Neuronal stem cell (in vitro differentiated cells): Measurements from ENCODE around the gene DEFB112.

ENCODE experiments used
- DNase-seq: peaks from one replicate; pipeline ENCODE4 v3.0.0-alpha.2; 2013; ENCODE audit warnings: low spot score
- H2AFZ ChIP-seq: one replicate; pipeline ENCODE4 v1.6.1; 2013; ENCODE audit warnings: mild to moderate bottlenecking, low read length, inconsistent platforms
- H2AK5ac ChIP-seq: 2 replicates; pipeline ENCODE4 v1.6.1; 2013; ENCODE audit warnings: low read depth, mild to moderate bottlenecking, inconsistent platforms, low read length, moderate library complexity, mixed read lengths
- H2BK120ac ChIP-seq: 2 replicates; pipeline ENCODE4 v1.6.1; 2013; ENCODE audit warnings: low read depth, mild to moderate bottlenecking, inconsistent platforms, low read length, moderate library complexity, mixed read lengths
- H2BK12ac ChIP-seq: one replicate; pipeline ENCODE4 v1.6.1; 2013; ENCODE audit warnings: low read length, inconsistent platforms
- H2BK15ac ChIP-seq: 2 replicates; pipeline ENCODE4 v1.6.1; 2013; ENCODE audit warnings: mild to moderate bottlenecking, low read length, inconsistent platforms, mixed read lengths
- H2BK5ac ChIP-seq: one replicate; pipeline ENCODE4 v1.6.1; 2013; ENCODE audit warnings: inconsistent platforms, mild to moderate bottlenecking, low read length, moderate library complexity
- H3K14ac ChIP-seq: one replicate; pipeline ENCODE4 v1.6.1; 2013; ENCODE audit warnings: low read length, inconsistent platforms
- H3K18ac ChIP-seq: 2 replicates; pipeline ENCODE4 v1.6.1; 2013; ENCODE audit warnings: low read length, inconsistent platforms
- H3K23ac ChIP-seq: 2 replicates; pipeline ENCODE4 v1.6.1; 2013; ENCODE audit warnings: low read depth, mild to moderate bottlenecking, mixed read lengths, low read length, inconsistent platforms; ENCODE audit not compliant: poor library complexity
- H3K27ac ChIP-seq: replicated peaks from 3 replicates; pipeline ENCODE4 v1.5.1; 2013; ENCODE audit warnings: low read length, inconsistent platforms
- H3K27me3 ChIP-seq, 3 experiments: 2 replicates each; pipeline ENCODE4 v1.6.1; 2013; ENCODE audit warnings: low read length in 3 of 3, mild to moderate bottlenecking in 2 of 3, inconsistent platforms in 1 of 3, low read depth in 1 of 3, mixed read lengths in 1 of 3, moderate library complexity in 1 of 3; ENCODE audit not compliant: control insufficient read depth in 3 of 3, insufficient read depth in 3 of 3
- H3K36me3 ChIP-seq, 2 donors: replicated peaks in 1 of 2; 2 replicates each; pipeline ENCODE4 v1.6.1; 2013; ENCODE audit warnings: low read length in 2 of 2; ENCODE audit not compliant: control insufficient read depth in 2 of 2, insufficient read depth in 2 of 2
- H3K4ac ChIP-seq: 2 replicates; pipeline ENCODE4 v1.6.1; 2013; ENCODE audit warnings: inconsistent platforms, mild to moderate bottlenecking, low read length, moderate library complexity
- H3K4me1 ChIP-seq, 2 donors: 1 replicate in 1 of 2; 2 replicates in 1 of 2; pipeline ENCODE4 v1.6.1; 2013; ENCODE audit warnings: low read length in 2 of 2, low read depth in 1 of 2; ENCODE audit not compliant: control insufficient read depth in 2 of 2, insufficient read depth in 1 of 2
- H3K4me2 ChIP-seq: one replicate; pipeline ENCODE4 v1.6.1; 2013; ENCODE audit warnings: mild to moderate bottlenecking, low read length, inconsistent platforms; ENCODE audit not compliant: insufficient read depth, poor library complexity, severe bottlenecking
- H3K4me3 ChIP-seq, 2 donors: 2 replicates each; pipeline ENCODE4 v1.5.1; 2013; ENCODE audit warnings: low read length in 2 of 2, mild to moderate bottlenecking in 2 of 2, inconsistent platforms in 1 of 2, moderate library complexity in 1 of 2
- H3K79me1 ChIP-seq: one replicate; pipeline ENCODE4 v1.6.1; 2013; ENCODE audit warnings: low read depth, mild to moderate bottlenecking, inconsistent platforms, low read length, moderate library complexity
- H3K9ac ChIP-seq: one replicate; pipeline ENCODE4 v1.6.1; 2013; ENCODE audit warnings: mild to moderate bottlenecking, low read depth, low read length, inconsistent platforms; ENCODE audit not compliant: poor library complexity
- H3K9me3 ChIP-seq, 2 donors: replicated peaks in 1 of 2; 2 replicates each; pipeline versions ENCODE3 to v1.6.1; 2013; ENCODE audit warnings: low read length in 2 of 2, mild to moderate bottlenecking in 2 of 2, inconsistent platforms in 1 of 2, low read depth in 1 of 2, mixed read lengths in 1 of 2, moderate library complexity in 1 of 2; ENCODE audit not compliant: control insufficient read depth in 2 of 2, insufficient read depth in 1 of 2
- H4K8ac ChIP-seq: one replicate; pipeline ENCODE4 v1.6.1; 2013; ENCODE audit warnings: low read depth, mild to moderate bottlenecking, inconsistent platforms, low read length, moderate library complexity
- H4K91ac ChIP-seq: one replicate; pipeline ENCODE4 v1.6.1; 2013; ENCODE audit warnings: low read length, low read depth, mild to moderate bottlenecking, inconsistent platforms; ENCODE audit not compliant: poor library complexity
- WGBS, 2 donors: extraction: QIAGEN DNeasy Blood & Tissue Kit; methylation state at CpG; one replicate each; pipeline ENCODE4 v1.1.7; 2013; ENCODE audit warnings: missing lambda C conversion rate in 2 of 2, mixed read lengths in 1 of 2; ENCODE audit not compliant: insufficient read length in 2 of 2, insufficient replicate concordance in 1 of 2; ENCODE audit errors: extremely low coverage in 2 of 2; 5-methylcytosine and 5-hydroxymethylcytosine counted together

Gene DEFB112

DNA sequence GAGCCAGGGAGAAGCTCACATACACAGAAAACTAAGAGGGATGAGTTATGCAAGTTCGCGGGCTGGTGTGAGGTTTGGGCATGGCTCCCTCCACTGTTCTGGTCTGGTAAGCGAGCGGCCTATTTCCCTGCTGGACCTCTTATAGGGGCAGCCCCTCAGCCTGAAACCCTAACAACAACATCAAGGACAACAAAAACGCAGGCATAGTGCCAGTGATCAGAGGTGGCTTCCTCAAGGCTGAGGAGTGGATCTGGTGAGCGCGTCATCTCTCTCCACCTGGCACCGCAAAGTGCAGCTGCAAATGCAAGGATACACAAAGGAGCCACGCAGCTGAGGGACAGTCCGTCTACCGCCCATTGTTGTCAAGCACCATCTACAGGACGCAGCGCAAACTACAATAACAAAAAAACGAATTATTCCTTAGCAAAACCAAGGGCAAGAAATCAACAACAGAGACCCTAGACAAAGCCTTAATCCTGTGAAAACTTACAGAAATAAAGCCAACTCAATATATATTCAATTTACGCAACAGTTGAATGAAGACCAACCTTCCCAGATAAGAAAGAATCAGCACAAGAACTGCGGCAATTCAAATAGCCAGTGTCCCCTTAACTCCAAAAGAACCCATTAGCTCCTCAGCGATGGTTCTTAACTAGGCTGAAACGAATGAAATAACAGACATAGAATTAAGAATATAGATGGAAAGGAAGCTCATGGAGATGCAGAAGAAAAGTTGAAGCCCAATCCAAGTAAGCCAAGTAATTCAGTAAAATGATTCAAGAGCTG lies 18.8 kb downstream of the DEFB112 start:
- H3K4me1 ChIP-seq: peaks cover 0 to 1% of the 10 kb centered on the region in 2 donors
- no peak overlapping the region for H2BK12ac ChIP-seq
- no peak overlapping the region for H2BK15ac ChIP-seq
- no CpG with 5 or more reads among the region's 18 CpGs for WGBS, 2 donors
- no peaks in the 10 kb centered on the region for H3K9me3 ChIP-seq
- H3K36me3 ChIP-seq: no peaks in the 10 kb centered on the region
- H3K27ac ChIP-seq: no peak overlapping the region
- H3K4me3 ChIP-seq: no peak overlapping the region
- no peak overlapping the region for H4K91ac ChIP-seq
- no peaks in the 10 kb centered on the region for H3K79me1 ChIP-seq
- no peak overlapping the region for H3K4me2 ChIP-seq
- H3K23ac ChIP-seq: no peak overlapping the region
- H4K8ac ChIP-seq: no peak overlapping the region
- peak; percentile 6 for DNase-seq
- no peak overlapping the region for H2BK120ac ChIP-seq
- peak overlapping the region; percentile 46 for H3K18ac ChIP-seq
- no peak overlapping the region for H3K4ac ChIP-seq
- H2AK5ac ChIP-seq: no peak overlapping the region
- no peak overlapping the region for H3K9ac ChIP-seq
- no peak overlapping the region for H3K14ac ChIP-seq
- H3K27me3 ChIP-seq: no peaks in the 10 kb centered on the region
- H2AFZ ChIP-seq: peak overlapping the region; percentile 80
- no peak overlapping the region for H2BK5ac ChIP-seq

DNA sequence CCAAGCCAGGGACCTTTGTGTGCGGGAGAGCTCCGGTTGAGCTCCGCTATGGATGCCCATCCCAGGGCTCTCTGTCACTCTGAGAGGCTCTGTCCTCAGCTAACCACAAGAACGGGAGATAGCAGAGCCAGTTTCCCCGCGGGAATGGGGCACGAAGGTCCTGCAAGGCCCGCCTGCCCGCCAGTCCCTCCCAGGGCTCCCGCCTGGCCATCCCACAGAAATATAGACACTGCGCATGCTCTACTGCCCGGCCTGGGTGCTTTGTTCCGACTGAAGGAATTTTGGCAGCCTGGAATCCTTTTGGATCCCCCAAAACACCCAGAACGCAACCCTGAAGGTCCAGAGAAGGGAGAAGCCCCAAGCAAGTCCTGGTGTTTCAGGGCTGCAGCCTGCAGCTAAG lies 19.4 kb downstream of the DEFB112 start:
- no peaks in the 10 kb centered on the region for H3K27me3 ChIP-seq
- H3K79me1 ChIP-seq: no peaks in the 10 kb centered on the region
- no CpG with 5 or more reads among the region's 14 CpGs for WGBS, 2 donors
- no peak overlapping the region for H3K27ac ChIP-seq
- no peak overlapping the region for H4K8ac ChIP-seq
- H3K18ac ChIP-seq: no peak overlapping the region
- DNase-seq: no peak
- H2BK120ac ChIP-seq: no peak overlapping the region
- no peak overlapping the region for H3K4me3 ChIP-seq
- H3K9ac ChIP-seq: no peak overlapping the region
- H3K36me3 ChIP-seq: no peaks in the 10 kb centered on the region
- H3K23ac ChIP-seq: no peak overlapping the region
- no peak overlapping the region for H2AK5ac ChIP-seq
- no peak overlapping the region for H2BK15ac ChIP-seq
- no peak overlapping the region for H4K91ac ChIP-seq
- no peaks in the 10 kb centered on the region for H3K9me3 ChIP-seq
- H3K4ac ChIP-seq: no peak overlapping the region
- H3K4me2 ChIP-seq: no peak overlapping the region
- no peak overlapping the region for H2BK12ac ChIP-seq
- no peak overlapping the region for H2BK5ac ChIP-seq
- H3K4me1 ChIP-seq: peaks cover 0 to 1% of the 10 kb centered on the region in 2 donors
- H3K14ac ChIP-seq: no peak overlapping the region
- peak overlapping the region; percentile 80 for H2AFZ ChIP-seq

DNA sequence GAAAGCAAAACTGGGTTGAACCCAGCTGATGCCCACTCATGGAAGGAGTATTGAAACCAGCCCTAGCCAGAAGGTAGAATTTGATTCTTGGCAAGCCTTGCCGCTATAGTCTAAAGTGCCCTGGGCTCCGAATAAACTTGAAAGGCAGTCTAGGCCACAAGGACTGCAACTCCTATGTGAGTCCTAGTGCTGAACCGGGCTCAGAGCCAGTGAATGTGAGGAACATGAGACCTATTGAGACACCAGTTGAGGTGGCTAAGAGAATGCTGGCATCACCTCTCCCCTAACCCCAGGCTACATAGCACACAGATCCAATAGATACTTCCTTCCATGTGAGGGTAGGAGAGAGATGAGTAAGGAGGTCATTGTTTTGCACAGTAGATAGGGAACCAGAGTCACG lies 24.5 kb downstream of the DEFB112 start:
- H3K27ac ChIP-seq: no peak overlapping the region

DNA sequence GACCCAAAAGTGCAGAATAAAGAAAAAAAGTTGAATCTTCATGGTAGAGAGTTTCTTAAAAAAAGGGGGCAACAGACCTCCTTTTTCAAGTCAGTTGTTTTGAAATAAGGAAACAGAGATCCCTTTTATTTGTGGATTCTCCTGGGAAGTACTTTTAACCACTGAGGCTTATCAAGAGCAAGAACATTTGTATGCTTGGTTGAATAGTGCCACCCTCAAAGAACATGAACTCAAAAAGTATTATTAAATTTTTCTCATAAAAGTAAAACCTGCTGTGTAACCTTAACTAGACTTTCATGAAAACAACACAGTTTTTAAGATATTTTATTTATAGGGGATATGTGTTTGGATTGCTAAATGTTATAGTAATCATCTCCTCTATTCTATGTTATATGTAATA lies 27.8 kb downstream of the DEFB112 start, which contains the start of gene DEFB110:
Gene DEFB110, minus strand, starts transcription at position 101 of the 400 bp plus-strand sequence. Its CDS starts 59 bp downstream, at position 42.
- Histone ChIP-seq H2BK12ac (no peak within 1 kb of the TSS), H3K9ac (no peak within 1 kb of the TSS), H2BK15ac (no peak within 1 kb of the TSS), H3K79me1 (no peaks in the 10 kb centered on the region), H2BK120ac (no peak within 1 kb of the TSS), H3K4me2 (no peak within 1 kb of the TSS), H3K4ac (no peak within 1 kb of the TSS), H3K27ac (no peak within 1 kb of the TSS), H4K8ac (no peak within 1 kb of the TSS), H3K9me3 (no peaks in the 10 kb centered on the region), H3K14ac (no peak within 1 kb of the TSS), H3K36me3 (no peaks in the 10 kb centered on the region), H3K23ac (no peak within 1 kb of the TSS), H2AK5ac (no peak within 1 kb of the TSS), H3K27me3 (no peaks in the 10 kb centered on the region), H3K4me1 (no peaks in the 10 kb centered on the region), H3K4me3 (no peak within 1 kb of the TSS), H2BK5ac (no peak within 1 kb of the TSS), H4K91ac (no peak within 1 kb of the TSS), H3K18ac (no peak within 1 kb of the TSS), H2AFZ (no peak within 1 kb of the TSS)
- no peak for DNase-seq

More for the DNA sequence above, 24.5 kb downstream of the DEFB112 start:
- Histone ChIP-seq H3K4ac (no peak overlapping the region), H4K8ac (no peak overlapping the region), H2AFZ (no peak overlapping the region), H2BK5ac (no peak overlapping the region), H2BK15ac (no peak overlapping the region), H4K91ac (no peak overlapping the region), H3K23ac (no peak overlapping the region), H3K9me3 (no peaks in the 10 kb centered on the region), H3K4me1 (no peaks in the 10 kb centered on the region), H2BK120ac (no peak overlapping the region), H2AK5ac (no peak overlapping the region), H3K27me3 (no peaks in the 10 kb centered on the region), H3K18ac (no peak overlapping the region), H3K36me3 (no peaks in the 10 kb centered on the region), H3K4me2 (no peak overlapping the region), H3K4me3 (no peak overlapping the region), H3K9ac (no peak overlapping the region), H3K14ac (no peak overlapping the region), H2BK12ac (no peak overlapping the region), H3K79me1 (no peaks in the 10 kb centered on the region)
- no peak for DNase-seq
- WGBS, 2 donors: no CpG with 5 or more reads among the region's 4 CpGs
